Measurements from ENCODE around the gene THSD7A.

DNA sequence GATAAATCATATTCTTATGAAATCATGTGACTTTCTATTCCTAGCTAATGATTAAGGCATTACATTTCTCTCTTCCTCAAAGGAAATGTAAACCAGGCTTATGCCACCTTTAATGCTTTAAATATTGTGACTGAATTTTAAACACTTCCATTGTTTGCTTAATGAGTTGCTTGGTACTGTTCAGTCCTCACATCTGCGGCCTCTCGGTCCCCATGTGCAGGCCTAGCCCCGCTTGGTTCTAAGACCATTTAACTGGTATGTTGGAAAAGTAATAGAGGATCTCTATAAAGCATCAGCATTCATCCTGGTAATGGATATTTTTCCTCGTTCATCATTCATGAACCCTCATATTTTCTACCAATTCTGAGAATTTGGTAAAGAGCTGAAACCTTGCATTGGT lies 27.4 kb downstream of the THSD7A start:
- TF ChIP-seq CTCF (IDR thresholded peaks at IDR 0.05) (no peak), ZFX (IDR thresholded peaks at IDR 0.05; ENCODE audit: borderline replicate concordance) (no peak)

All from 22Rv1 (cell line).